GM19328 (cell line): ENCODE data around the gene TXLNA.
"Not testable (repeated sequence)": the region's sequence is repeated elsewhere in the genome, so short reads cannot be mapped to it uniquely, and the experiment has no call there.

Source experiments
- ATAC-seq: cut with Tn5 transposase; IDR thresholded peaks from one replicate; pipeline ENCODE4 v1.9.1; 2021; ENCODE audit warnings: mild to moderate bottlenecking, moderate library complexity; ENCODE audit not compliant: unreplicated experiment

Gene TXLNA

DNA sequence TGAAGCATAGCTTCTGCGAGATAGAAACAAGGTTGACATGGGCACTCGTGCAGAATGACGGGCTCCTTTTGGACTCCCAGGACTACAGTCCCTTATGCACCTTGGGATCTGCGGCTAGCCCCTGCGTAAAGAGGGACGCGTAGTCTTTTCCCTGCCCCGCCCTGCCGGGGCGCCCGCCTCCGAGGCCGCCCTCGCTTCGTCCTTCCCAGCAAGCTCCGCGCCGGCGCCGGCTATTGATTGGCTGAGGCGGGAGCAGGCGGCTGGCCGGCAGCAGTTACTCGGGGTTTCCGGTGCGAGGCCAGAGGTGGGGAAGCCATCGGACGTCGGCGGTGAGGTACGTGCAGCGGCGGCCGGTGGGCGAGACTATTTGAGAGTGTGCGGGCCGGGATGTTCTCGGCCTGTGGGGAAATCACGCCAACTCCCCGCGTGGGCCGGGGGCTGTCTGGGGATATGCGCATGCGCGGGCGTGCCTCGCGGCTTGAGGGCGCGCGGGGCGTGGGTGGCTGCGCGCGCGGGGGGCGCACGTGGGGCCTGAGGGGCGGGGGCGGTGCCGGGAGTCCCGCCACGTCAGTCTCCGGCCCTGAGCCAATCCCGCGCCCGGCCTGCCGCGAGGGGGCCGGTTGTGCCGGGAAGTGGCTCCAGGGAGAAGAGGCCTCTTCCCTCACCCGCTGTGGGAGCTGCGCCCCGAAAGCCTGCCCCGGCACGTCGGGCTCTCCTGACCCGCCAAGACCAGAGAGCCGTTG lies at the start of gene TXLNA:
TXLNA (plus strand) TSS at position 233 of the 743 bp plus-strand sequence. CDS start 671 bp downstream, outside the sequence.
- peak; percentile 79 for ATAC-seq

DNA sequence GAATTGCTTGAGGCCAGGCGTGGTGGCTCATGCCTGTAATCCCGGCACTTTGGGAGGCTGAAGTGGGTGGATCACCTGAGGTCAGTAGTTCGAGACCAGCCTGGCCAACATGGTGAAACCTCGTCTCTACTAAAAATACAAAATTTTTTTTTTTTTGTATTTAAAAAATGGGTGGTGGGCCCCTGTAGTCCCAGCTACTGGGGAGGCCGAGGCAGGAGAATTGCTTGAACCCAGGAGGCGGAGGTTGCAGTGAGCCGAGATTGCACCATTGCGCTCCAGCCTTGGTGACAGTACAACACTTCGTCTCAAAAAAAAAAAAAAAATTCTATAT lies 45.6 kb upstream of the TXLNA start:
- not testable (repeated sequence) for ATAC-seq

GRCh38 chr1:32137111-32137510 lies 42.4 kb upstream of the TXLNA start:
- no peak for ATAC-seq

DNA sequence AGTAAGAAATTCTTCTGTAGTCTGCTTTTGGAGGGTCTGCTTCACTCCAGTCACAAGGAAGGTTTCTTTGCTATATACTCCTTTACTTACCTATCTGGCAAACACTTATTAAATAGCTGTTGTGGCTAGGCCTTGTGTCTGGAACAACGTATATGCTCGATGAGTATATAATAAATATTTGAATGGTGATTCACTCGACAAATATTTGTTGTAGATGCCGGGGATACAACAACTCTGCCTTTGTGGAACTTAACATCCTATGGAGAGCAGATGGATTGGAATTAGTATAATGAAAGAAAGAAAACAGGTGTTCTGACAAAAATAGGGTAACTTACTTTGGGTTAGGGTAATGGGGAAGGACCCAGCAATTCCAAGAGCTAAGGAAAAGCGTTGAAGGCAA lies 40.5 kb upstream of the TXLNA start:
- no peak for ATAC-seq

GRCh38 chr1:32142446-32143301 lies 36.8 kb upstream of the TXLNA start:
- no peak for ATAC-seq

- not testable (repeated sequence) for ATAC-seq
Observed at GRCh38 chr1:32143302-32143695, 36.2 kb upstream of the TXLNA start.

DNA sequence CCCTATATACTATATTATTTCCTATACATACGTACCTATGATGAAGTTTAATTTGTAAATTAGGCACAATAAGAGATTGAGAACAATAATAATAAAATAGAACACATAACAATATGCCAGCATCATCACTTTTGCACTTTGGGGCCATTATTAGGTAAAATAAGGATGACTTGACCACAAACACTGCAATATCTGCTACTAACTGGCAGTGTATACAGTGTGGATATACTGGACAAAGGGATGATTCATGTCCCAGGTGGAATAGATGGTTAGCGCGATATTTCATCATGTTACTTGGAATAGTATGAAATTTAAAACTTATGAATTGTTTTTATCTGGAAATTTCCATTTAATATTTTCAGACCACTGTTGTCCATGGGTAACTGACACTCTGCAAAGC lies 35.4 kb upstream of the TXLNA start:
- ATAC-seq = no peak

- ATAC-seq = not testable (repeated sequence)
Observed at GRCh38 chr1:32147799-32148198, 31.7 kb upstream of the TXLNA start.

DNA sequence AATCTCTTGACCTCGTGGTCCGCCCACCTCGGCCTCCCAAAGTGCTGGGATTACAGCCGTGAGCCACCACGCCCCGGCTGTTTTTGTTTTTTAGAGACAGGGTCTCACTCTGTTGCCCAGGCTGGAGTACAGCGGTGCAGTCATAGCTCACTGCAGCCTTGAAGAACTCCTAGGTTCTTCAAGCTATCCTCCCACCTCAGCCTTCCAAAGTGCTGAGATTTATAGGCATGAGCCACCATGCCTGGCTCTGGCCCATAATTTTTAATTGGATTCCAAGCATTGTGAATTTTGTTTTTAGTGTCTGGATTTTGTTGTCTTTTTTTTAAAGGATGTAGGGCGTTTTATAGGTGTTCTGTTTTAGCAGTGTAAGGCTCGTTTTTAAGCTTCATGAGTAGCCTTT lies 28.6 kb upstream of the TXLNA start:
- no peak for ATAC-seq

DNA sequence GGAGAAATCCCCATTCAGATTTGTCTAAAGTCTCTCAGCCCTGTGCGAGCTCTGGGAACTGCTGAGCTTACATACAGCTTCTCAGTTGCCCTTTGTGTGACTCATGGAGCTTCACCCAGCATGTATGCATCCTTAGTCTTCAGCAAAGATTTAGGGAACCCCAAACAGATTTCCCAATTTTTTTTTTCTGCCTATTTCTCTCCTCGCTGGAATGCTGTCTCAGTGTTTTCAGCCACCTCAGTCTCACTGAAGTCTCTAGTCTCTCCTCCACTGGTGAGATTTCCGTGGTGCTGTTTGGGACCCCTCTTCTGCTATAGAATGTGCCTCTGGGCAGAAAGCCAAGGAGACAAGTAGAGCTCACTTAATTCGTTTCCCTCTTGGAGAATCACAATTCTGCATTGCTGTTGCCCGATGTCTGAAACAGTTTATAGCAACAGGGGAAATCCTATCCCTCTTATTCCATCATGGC lies 28.1 kb upstream of the TXLNA start:
- ATAC-seq = no peak

DNA sequence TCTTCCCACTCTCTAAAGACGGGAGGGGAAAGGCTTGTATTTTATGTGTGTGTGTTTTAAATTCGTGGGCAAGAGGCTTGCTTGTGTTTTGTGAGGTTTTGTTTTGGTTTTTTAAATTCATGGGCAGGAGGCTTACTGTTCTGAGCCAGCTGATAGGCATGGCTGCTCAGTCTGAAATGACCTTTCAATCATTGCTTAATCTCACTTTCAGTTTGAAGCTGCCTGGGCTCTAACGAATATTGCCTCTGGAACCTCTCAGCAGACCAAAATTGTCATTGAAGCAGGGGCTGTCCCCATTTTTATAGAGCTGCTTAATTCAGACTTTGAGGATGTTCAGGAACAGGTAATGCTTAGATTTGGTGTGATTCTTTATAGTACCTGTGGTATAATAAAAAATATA lies 20.3 kb upstream of the TXLNA start:
- ATAC-seq = no peak

DNA sequence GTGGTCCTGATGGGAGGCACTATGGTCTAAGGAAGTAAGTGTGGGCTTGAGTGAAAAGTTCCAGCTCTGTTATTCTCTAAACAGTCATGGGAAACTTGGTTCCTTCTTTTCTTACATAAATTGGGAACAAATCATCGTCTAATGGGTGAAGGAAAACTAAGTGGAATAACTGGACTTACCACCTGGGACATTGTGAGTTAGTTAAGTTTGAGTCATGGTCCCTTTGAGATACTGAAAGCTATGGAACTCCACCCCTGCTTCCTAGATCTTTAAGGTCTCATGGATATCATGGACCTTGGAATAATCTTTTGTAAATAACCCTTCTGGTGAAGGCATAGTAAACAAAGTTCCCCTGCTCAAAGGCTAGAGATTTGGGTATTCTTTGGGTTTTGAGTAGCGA lies 16.1 kb upstream of the TXLNA start:
- ATAC-seq = no peak

- ATAC-seq = not testable (repeated sequence)
Observed at GRCh38 chr1:32165633-32166032, 13.8 kb upstream of the TXLNA start.

GRCh38 chr1:32170991-32171390 lies 8.5 kb upstream of the TXLNA start:
- no peak for ATAC-seq

DNA sequence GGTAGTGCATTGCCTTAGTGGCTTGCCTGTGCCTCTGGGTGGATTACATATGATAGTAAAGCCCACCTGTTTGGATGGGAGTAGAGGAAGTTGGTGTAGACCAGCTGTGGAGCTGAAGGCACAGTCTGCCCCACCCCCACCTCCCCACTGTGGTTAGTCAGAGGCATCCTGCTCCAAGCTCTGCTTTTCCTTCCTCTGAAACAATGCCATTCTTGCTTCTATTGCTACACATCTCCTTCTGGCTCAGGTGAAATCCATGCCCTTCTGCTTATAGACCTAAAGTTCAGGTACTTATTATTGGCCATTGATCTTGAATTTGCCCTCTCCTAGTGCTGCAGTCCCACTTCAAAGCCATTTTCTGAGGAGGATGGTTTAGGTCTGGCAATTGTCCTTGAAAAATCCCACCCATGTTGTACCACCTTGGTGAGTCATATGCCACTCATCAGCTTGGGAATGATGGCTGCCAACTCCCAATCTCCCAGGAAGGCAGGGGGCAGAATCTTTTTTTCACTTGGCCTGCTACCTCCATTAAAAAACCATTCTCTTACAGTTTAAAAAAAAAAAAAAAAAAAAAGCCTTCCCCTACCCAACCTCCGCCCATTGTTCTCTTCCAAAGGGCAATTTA lies 6.7 kb upstream of the TXLNA start:
- no peak for ATAC-seq

GRCh38 chr1:32178380-32179192 lies 889 bp upstream of the TXLNA start:
- ATAC-seq = no peak

GRCh38 chr1:32179193-32179442 lies 357 bp upstream of the TXLNA start:
- no peak for ATAC-seq

DNA sequence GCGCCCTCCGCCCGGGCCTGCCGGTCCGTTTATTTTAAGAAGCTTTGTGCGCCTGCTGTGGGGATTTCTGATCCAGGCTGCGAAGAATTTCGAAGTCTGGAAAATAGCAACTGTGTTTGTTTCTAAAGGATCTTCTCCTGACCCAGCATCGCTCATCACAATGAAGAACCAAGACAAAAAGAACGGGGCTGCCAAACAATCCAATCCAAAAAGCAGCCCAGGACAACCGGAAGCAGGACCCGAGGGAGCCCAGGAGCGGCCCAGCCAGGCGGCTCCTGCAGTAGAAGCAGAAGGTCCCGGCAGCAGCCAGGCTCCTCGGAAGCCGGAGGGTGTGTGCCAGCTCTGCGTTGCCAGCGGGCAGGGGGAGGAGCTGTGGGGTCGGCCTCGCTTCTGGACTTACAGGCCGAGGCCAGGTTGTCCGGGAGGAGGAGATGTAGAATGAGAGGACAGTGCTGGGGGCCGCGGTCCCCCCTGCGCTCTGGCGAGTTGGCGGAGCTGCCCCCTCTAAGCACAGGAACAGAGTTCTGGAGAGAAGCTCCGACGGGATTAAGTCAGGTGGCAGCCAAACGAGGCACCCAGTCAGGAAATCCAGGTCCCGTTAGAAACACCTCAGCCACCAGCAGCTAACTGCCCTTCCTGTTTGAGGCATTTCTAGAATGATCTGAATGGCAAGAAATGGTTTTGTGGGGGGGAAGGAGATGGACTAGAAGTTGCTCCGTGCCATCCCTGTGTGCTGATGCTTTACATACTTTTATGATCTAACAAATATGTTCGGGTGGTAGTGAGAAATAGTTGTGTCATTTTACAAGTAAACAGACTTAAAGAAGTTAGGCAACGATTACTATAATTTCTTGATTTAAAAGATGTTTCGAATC lies 948 bp downstream of the TXLNA start:
- no peak for ATAC-seq

DNA sequence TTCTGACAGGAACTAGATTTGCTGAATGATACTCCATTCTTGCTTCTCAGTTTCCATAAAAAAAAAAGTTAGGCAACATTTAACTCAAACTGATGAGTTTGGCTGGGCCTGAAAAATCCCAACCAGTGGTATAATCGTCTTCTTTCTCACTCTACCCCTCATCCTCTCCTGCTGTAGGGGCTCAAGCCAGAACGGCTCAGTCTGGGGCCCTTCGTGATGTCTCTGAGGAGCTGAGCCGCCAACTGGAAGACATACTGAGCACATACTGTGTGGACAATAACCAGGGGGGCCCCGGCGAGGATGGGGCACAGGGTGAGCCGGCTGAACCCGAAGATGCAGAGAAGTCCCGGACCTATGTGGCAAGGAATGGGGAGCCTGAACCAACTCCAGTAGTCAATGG lies 1.6 kb downstream of the TXLNA start:
- no peak for ATAC-seq

DNA sequence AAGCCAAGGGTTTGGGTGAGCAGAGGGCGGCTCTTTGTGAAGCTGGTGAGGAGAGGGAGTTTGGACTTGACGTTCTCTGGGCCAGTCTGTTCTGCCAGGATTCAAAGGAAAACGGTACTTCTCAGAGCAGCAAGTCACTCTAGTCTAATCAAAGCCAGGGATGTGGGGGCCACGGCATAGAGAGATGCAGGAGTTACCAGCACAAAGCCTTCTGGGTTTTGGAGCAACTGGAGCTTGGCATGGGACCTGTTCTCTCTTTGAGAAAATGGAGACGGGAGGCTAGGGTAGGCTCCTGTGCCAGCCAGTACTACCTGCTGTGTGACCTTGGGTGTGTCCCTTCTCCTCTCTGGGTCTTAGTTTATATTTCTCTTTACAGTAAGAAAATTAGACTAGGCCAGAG lies 2.1 kb downstream of the TXLNA start:
- ATAC-seq = no peak
